CD4-positive, CD25-positive, alpha-beta regulatory T cell (primary cell): ENCODE measurements around the gene C17orf100. TPM values are rescaled to one million over a fixed set of nuclear protein-coding genes. Genes with fewer than 3 reads are reported as not detected.
"Not testable (repeated sequence)": the region's sequence is repeated elsewhere in the genome, so short reads cannot be mapped to it uniquely, and the experiment has no call there.

Experiments used
- ATAC-seq, 2 donors: fragments of 150-1000 bp; cut with Tn5 transposase; one replicate each; pipeline ENCODE4 v1.10.0; 2021; ENCODE audit warnings: low read depth in 2 of 2, moderate number of reproducible peaks in 2 of 2, moderate library complexity in 1 of 2
- DNase-seq, 3 donors: peaks; one replicate each; pipeline versions ENCODE4 v3.0.0 to v3.0.0-alpha.2; 2012 to 2022; ENCODE audit warnings: mixed read lengths in 1 of 3
- H3K27ac ChIP-seq: one replicate; pipeline ENCODE4 v1.7.0; 2013; ENCODE audit warnings: mild to moderate bottlenecking, low read length; ENCODE audit not compliant: insufficient read depth, poor library complexity, severe bottlenecking
- H3K27me3 ChIP-seq: one replicate; pipeline ENCODE4 v1.7.0; 2013; ENCODE audit warnings: low read length; ENCODE audit not compliant: control insufficient read depth, insufficient read depth
- H3K36me3 ChIP-seq: one replicate; pipeline ENCODE4 v1.7.0; 2013; ENCODE audit warnings: mild to moderate bottlenecking, low read length, moderate library complexity; ENCODE audit not compliant: control insufficient read depth, insufficient read depth
- H3K4me1 ChIP-seq: 2 replicates; pipeline ENCODE4 v1.7.0; 2013; ENCODE audit warnings: mild to moderate bottlenecking, low read length; ENCODE audit not compliant: insufficient read depth, control insufficient read depth, poor library complexity, severe bottlenecking
- H3K4me3 ChIP-seq: one replicate; pipeline ENCODE4 v1.7.0; 2013; ENCODE audit warnings: low read depth, mild to moderate bottlenecking, low read length, moderate library complexity
- H3K9me3 ChIP-seq, 2 experiments: 1 replicate in 1 of 2; 2 replicates in 1 of 2; pipeline ENCODE4 v1.7.0; 2013; ENCODE audit warnings: low read length in 2 of 2, mild to moderate bottlenecking in 1 of 2, moderate library complexity in 1 of 2; ENCODE audit not compliant: control insufficient read depth in 2 of 2
- H3K27ac Mint-ChIP-seq, 3 donors: one replicate each; pipeline ENCODE4 v1.8.0; 2020 to 2022; ENCODE audit warnings: mild to moderate bottlenecking in 3 of 3, mixed read lengths in 3 of 3, moderate library complexity in 2 of 3
- H3K27me3 Mint-ChIP-seq: one replicate; pipeline ENCODE4 v1.8.0; 2022; ENCODE audit warnings: mild to moderate bottlenecking, mixed read lengths
- H3K36me3 Mint-ChIP-seq: one replicate; pipeline ENCODE4 v1.8.0; 2020; ENCODE audit warnings: mixed read lengths
- H3K4me1 Mint-ChIP-seq, 4 donors: one replicate each; pipeline ENCODE4 v1.8.0; 2020 to 2022; ENCODE audit warnings: mixed read lengths in 4 of 4, mild to moderate bottlenecking in 1 of 4
- H3K4me3 Mint-ChIP-seq, 4 donors: one replicate each; pipeline ENCODE4 v1.8.0; 2020 to 2022; ENCODE audit warnings: mild to moderate bottlenecking in 4 of 4, mixed read lengths in 4 of 4, moderate library complexity in 3 of 4
- H3K9me3 Mint-ChIP-seq, 7 donors: one replicate each; pipeline ENCODE4 v1.8.0; 2020 to 2022; ENCODE audit warnings: mixed read lengths in 7 of 7, mild to moderate bottlenecking in 3 of 7, moderate library complexity in 2 of 7
- polyA plus RNA-seq, 4 donors: library from polyadenylated mRNA; unstranded; fragments of 300-500 nt; fragmentation: Illumina TruSeq; gene quantifications; one replicate each; pipeline ENCODE4 v1.2.3, GENCODE V29; 2021
- total RNA-seq: library from RNA; stranded (reverse); gene quantifications from one replicate; pipeline ENCODE4 v1.2.3, GENCODE V29; 2022

The C17orf100 gene
- total and polyA plus RNA-seq, 5 donors from 2014 or later, result 1.5 to 7.1 (median 5.6) TPM

- Mint-ChIP-seq H3K27ac (peak overlapping the region in 1 of 3 donors; percentile 98), H3K36me3 (peaks cover 31% of the 10 kb centered on the region), H3K4me1 (peaks cover 42 to 77% (median 54%) of the 10 kb centered on the region in 4 donors), H3K27me3 (peaks cover 8% of the 10 kb centered on the region), H3K9me3 (no peaks in the 10 kb centered on the region), H3K4me3 (peak overlapping the region in 3 of 4 donors; percentile 9 to 98 (median 38))
- Histone ChIP-seq H3K27me3 (no peaks in the 10 kb centered on the region), H3K4me1 (peaks cover 33% of the 10 kb centered on the region), H3K36me3 (peaks cover 33% of the 10 kb centered on the region), H3K27ac (peak overlapping the region; percentile 10), H3K4me3 (no peak overlapping the region), H3K9me3 (no peaks in the 10 kb centered on the region)
- ATAC-seq (no peak), DNase-seq (peak in 1 of 3 donors; percentile 47)
Observed at GRCh38 chr17:6643451-6644125, 8.0 kb upstream of the C17orf100 start.

DNA sequence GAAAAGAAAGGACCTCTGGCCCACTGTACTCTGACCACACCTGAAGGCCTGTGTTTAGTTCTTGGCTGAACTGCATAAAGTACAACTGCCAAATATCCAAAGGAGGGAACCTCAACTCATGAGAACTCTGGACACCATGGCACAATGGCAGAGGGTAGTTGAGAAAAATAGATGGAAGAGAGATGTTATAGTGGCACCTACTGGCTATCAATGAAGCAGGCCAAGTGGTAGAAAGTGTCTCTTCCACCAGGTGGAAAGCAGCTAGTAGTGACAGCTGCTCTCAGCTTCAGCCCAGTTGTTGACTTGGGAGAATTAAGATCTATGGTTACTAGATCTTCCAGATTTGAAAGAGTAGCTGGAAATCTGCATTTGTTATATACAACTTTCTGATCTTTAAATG is 3.4 kb upstream of the C17orf100 start:
- Mint-ChIP-seq H3K9me3 (peaks cover 0 to 2% (median 0%) of the 10 kb centered on the region in 7 donors), H3K4me3 (peak overlapping the region in 2 of 4 donors; percentile 42 to 86), H3K27me3 (peaks cover 12% of the 10 kb centered on the region), H3K27ac (peak overlapping the region in 1 of 3 donors; percentile 10), H3K36me3 (peaks cover 32% of the 10 kb centered on the region), H3K4me1 (peaks cover 51 to 70% (median 54%) of the 10 kb centered on the region in 4 donors)
- Histone ChIP-seq H3K4me3 (no peak overlapping the region), H3K4me1 (peaks cover 29% of the 10 kb centered on the region), H3K27me3 (no peaks in the 10 kb centered on the region), H3K27ac (no peak overlapping the region), H3K36me3 (peaks cover 46% of the 10 kb centered on the region), H3K9me3 (no peaks in the 10 kb centered on the region)
- peak in 1 of 3 donors; percentile 46 for DNase-seq
- ATAC-seq, result no peak

DNA sequence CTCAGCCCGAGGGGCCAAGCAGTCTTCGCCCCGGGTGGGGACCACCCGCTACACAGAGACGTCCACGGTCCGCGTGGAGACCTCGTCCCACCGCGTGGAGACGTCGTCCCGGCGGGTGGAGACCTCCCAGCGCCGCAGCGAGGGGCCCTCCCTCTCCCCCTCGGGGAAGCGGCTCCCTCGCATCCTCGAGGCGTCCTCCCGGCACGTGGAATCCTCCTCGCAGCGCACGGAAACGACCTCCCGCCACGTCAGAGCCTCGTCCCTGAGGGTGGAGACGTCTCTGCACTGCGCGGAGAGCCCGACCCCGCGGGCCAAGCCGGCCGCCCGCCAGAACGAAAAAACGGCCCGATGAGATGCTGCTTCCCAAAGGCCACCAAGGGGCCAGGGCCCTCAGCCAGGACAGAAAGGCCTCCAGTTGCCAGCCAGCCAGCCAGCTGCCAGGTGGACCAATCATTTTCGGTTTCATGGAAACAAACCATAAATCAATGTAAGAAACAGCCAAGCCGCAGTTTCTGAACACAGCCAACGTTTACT is 424 bp downstream of the C17orf100 start:
- peaks cover 43 to 74% (median 55%) of the 10 kb centered on the region in 4 donors for H3K4me1 Mint-ChIP-seq
- Histone ChIP-seq H3K36me3 (peaks cover 24% of the 10 kb centered on the region), H3K9me3 (no peaks in the 10 kb centered on the region), H3K4me3 (peak overlapping the region; percentile 95), H3K27me3 (no peaks in the 10 kb centered on the region), H3K4me1 (peaks cover 39% of the 10 kb centered on the region), H3K27ac (peak overlapping the region; percentile 99)
- peaks cover 0 to 2% (median 0%) of the 10 kb centered on the region in 7 donors for H3K9me3 Mint-ChIP-seq
- peaks cover 28% of the 10 kb centered on the region for H3K27me3 Mint-ChIP-seq
- peak overlapping the region in 1 of 3 donors; percentile 55 for H3K27ac Mint-ChIP-seq
- DNase-seq (peak in 2 of 3 donors; percentile 40 to 44), ATAC-seq (no peak)
- H3K4me3 Mint-ChIP-seq, result peak overlapping the region; percentile 69 to 98 (median 94)
- peaks cover 23% of the 10 kb centered on the region for H3K36me3 Mint-ChIP-seq

- DNase-seq, result no peak
- Histone ChIP-seq H3K4me3 (no peak overlapping the region), H3K9me3 (no peaks in the 10 kb centered on the region), H3K36me3 (no peaks in the 10 kb centered on the region), H3K27ac (no peak overlapping the region), H3K4me1 (peaks cover 39% of the 10 kb centered on the region), H3K27me3 (no peaks in the 10 kb centered on the region)
- Mint-ChIP-seq H3K27ac (peak overlapping the region in 2 of 3 donors; percentile 42 to 45), H3K36me3 (peaks cover 6% of the 10 kb centered on the region), H3K4me1 (peaks cover 25 to 66% (median 45%) of the 10 kb centered on the region in 4 donors), H3K9me3 (peaks cover 0 to 2% (median 0%) of the 10 kb centered on the region in 7 donors), H3K27me3 (peaks cover 38% of the 10 kb centered on the region), H3K4me3 (peak overlapping the region; percentile 82 to 92 (median 90))
- no peak for ATAC-seq
Observed at GRCh38 chr17:6654841-6655731, 3.5 kb downstream of the C17orf100 start.

DNA sequence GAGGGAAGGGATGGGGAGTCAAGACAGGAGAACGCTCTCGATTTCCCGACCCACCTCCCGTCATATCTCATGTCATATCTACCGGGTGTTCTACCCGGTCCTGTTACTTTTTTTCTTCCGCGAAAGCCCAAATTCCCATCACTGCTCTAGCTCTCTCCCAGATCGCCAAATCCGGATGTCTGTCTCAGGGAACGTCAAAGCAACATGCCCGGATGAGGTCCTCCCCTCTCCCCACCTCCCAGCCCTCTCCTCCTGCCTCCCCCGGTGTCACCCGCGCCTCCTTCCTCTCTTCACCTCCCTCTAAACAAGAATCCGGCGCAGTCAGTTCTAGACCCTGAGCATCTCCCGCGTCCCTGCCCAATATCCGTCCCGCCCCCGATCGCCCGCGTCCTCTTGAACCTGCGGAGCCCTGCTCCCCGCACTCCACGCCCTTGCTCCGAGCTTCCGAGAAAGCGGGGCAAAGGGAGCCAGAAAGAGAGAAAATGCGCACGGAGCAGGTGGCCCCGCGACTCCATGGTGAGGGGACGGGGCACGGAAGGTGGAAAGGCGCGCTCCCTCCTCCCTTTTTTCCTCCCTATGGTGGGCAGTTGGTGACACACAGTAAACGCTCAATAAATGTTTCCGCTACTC is 4.3 kb downstream of the C17orf100 start:
- H3K27ac ChIP-seq, H3K4me3 ChIP-seq, H3K9me3 ChIP-seq, ATAC-seq, H3K36me3 ChIP-seq, H3K9me3 Mint-ChIP-seq, DNase-seq, H3K27me3 ChIP-seq: not testable (repeated sequence)
- H3K4me1 ChIP-seq, result peaks cover 33% of the 10 kb centered on the region
- Mint-ChIP-seq H3K27me3 (peaks cover 38% of the 10 kb centered on the region), H3K36me3 (peaks cover 11% of the 10 kb centered on the region), H3K27ac (peak overlapping the region; percentile 42 to 82 (median 45)), H3K4me1 (peaks cover 26 to 66% (median 42%) of the 10 kb centered on the region in 4 donors), H3K4me3 (peak overlapping the region; percentile 81 to 92 (median 85))

GRCh38 chr17:6656797-6657632 is 5.5 kb downstream of the C17orf100 start:
- Mint-ChIP-seq H3K27me3 (peaks cover 33% of the 10 kb centered on the region), H3K36me3 (peaks cover 11% of the 10 kb centered on the region), H3K4me1 (peaks cover 19 to 66% (median 41%) of the 10 kb centered on the region in 4 donors), H3K27ac (peak overlapping the region; percentile 86 to 94 (median 89)), H3K4me3 (peak overlapping the region; percentile 89 to 98 (median 93))
- not testable (repeated sequence) for H3K9me3 ChIP-seq, H3K36me3 ChIP-seq, H3K9me3 Mint-ChIP-seq, H3K27me3 ChIP-seq
- peak overlapping the region; percentile 23 for H3K27ac ChIP-seq
- H3K4me1 ChIP-seq, result peaks cover 23% of the 10 kb centered on the region
- DNase-seq, result peak; percentile 49 to 87 (median 77)
- ATAC-seq, result peak; percentile 92
- peak overlapping the region; percentile 67 for H3K4me3 ChIP-seq
